SIG-M5 treated with dmso at 0.1 percent for 504 hours (cell line): Measurements from ENCODE around the gene TPM3.
"Not testable (repeated sequence)": the region's sequence is repeated elsewhere in the genome, so short reads cannot be mapped to it uniquely, and the experiment has no call there.

Experiments used
- DNase-seq: peaks from one replicate; lab custom pipeline; 2025; ENCODE audit not compliant: unreplicated experiment; lab: John Stamatoyannopoulos, UW

The TPM3 gene

DNA sequence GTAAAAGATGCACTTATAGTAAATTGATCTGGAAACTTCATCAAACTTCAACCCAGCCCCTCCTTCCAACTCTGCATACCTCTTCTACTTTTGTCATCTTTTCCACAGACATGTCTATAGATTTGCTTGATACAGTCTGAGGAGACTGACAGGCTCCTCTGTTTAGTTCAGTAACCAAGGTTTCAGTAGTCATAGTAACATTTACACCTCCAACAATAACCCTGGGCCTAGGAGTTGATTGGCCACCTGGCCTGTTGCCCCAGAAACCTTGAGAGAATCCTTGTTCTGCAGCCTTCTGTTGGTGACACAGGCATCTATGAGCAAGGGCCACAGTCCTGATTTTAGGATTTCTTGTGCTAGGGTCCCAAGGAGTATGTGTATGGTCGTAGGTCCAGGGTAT is 14.3 kb upstream of the TPM3 start, which contains the start of gene CFAP141:
Gene CFAP141, minus strand, starts transcription at position 138 of the 400 bp plus-strand sequence. Its CDS starts 26 bp downstream, at position 112.
- DNase-seq = no peak

DNA sequence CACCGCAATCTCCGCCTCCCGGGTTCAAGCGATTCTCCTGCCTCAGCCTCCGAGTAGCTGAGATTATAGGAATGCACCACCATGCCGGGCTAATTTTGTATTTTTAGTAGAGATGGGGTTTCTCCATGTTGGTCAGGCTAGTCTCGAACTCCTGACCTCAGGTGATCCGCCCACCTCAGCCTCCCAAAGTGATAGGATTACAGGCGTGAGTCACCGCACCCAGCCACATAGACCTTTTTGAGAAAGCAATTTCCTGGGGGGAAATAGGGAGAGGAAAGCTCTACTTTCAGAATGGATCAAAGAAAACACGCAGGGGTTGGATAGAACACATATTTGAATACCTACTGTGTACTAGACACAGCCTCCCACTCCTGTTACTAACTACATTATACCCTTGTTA is 13.9 kb upstream of the TPM3 start:
- DNase-seq = not testable (repeated sequence)

DNA sequence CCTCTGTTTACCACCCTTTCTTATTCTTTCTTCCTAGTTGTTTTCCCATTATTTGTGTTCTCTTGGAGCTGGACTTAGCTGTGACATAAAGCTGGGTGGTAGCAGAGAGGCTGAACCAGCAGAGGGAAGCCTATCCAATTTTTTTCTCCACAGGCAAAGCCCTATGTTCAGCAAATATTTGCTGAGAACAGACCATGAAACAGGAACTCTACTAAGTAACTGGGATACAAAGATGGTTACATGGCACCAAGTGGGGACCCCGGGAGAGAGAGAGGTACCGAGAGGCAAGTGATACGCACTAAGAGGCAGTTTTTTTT is 7.6 kb upstream of the TPM3 start:
- DNase-seq = no peak

DNA sequence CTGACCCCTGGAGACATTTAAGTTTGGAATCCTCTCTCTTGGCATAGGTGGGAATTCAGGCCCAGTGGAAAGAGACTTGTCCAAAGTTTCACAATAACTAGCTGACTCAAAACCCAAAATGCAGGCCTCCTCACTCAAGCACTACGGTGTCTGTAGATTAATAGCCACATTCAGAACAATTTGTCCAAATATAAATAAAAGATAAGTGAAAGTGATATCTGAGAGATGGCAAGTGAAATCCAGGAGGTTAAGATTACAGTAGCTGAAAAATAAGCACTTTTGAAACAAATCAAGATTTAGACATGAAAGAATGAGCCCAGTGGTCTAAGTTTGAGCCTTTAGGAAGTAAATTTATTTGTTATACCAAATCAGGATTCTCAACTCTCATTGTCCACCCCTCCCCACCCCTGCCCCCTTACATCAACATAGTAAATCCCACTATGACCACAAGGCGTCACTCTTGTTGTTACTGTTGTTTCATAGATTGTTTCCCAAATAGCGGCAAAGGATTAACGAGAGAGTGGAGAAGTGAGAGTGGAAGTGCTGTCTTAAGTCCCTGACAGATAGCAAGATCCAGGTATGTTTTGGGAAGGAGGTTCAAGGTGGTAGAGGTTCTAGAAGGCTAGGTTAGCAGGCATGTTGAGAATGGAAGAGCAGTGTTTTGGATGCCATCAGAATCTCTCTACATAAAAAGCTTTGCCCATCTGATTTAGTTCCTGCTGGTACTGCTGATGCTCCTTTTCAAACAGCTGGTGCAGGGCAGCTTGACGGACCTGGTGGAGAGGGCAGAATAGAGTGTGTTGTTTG is 7.1 kb upstream of the TPM3 start:
- peak; percentile 78 for DNase-seq

DNA sequence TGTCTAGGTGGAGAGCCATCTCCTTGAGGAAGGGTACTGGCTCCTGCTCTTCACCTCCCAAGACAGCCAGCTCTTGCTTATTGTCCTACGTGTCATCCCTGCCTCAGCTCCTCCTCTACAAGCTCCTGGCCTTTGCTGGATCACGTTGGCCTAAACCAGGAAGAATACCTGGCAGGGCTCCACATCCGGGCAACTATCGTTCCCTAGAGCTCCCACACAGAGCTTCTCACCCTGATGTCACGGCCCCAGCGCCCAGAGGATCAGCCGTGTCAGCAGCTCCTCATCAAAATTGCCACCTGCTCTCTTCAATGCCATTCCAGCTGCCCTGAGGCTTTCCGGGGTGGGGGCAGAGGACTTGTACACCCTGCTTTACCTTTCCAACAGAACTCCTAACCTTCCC is 1.9 kb upstream of the TPM3 start:
- no peak for DNase-seq

DNA sequence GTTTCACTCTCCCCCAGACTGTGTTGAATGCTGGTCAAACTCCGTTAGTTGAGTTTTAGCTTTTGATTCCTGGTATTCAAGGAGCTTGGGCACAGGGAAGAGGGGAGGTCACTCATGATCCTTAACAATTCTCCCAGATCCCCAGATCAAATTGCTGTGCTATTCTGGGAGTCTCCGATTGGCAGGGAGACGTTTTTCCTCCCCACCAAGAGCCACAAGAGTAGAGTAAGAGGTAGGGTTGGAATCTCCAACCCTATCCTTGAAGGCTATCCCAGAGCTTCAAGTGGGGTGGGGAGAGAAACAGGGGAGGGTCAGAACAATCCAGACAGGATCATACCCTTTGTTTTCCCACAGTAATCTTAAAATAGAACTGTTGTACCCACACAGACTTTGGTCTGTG is 576 bp upstream of the TPM3 start:
- no peak for DNase-seq

DNA sequence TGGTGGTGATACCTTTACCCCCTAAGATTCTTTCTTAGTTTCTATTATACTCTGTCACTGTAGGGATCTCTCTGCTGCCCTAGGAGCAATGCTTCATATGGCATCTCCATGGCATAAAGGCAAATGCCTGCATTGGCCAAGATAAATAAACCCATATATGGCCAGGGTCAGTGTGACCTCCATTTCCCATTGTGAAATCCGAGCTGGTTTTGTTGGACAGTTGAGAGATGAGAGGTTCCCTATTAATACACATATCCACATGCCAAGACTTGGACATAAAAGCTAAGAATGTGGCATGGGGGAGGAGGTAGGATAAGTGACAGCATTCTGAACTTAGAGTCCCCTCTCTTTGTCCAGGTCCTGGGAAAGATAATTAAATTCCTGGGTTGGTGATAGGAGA is 1.4 kb downstream of the TPM3 start:
- no peak for DNase-seq

DNA sequence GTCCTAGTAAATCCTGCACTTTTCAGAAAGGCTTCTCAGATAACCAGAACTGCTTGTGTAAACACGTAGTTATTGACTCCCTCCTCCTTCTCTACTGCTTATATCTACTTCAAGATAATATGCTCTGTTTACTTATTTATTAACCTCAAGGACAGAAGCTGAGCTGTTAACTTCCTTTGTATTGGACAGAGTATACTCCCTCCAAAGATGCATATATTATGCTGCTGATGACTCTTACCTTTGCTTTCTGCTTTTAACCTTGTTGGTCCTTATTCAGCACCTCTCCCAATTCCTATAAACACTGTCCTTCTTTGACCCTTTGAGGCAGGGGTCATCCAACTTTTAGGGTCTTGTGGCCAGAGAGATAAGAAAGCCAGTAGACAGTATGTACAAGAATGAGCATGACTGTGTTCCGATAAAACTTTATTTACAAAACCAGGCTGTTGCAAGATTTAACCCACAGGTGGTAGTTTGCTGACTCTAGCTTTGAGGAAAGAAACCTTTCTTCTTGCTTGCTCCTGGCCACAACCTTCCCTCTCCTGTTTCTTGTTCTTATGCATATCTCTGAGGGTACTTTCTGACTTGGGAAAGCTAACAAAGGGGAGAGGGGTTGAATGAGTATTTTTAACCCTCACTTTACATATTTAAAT is 4.9 kb downstream of the TPM3 start:
- DNase-seq = no peak

DNA sequence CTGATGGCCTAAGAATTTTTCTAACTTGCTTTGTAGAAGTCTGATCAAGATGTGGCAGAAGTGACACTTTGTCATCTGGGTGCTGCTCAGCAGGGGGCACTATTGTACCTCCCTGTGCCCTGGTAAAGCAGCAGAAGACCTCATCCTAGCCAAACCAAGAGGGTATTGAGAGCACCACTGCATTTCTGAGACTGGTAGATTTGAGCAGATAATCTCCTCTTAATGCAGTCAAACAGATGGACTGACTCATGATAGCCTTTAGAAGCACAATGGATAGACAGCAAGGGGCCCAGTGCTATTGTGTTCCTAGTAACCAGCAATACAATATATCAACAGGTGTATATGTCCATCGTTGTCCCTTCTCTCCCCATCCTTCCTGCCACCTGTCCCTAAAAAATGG is 5.7 kb downstream of the TPM3 start:
- peak; percentile 81 for DNase-seq

DNA sequence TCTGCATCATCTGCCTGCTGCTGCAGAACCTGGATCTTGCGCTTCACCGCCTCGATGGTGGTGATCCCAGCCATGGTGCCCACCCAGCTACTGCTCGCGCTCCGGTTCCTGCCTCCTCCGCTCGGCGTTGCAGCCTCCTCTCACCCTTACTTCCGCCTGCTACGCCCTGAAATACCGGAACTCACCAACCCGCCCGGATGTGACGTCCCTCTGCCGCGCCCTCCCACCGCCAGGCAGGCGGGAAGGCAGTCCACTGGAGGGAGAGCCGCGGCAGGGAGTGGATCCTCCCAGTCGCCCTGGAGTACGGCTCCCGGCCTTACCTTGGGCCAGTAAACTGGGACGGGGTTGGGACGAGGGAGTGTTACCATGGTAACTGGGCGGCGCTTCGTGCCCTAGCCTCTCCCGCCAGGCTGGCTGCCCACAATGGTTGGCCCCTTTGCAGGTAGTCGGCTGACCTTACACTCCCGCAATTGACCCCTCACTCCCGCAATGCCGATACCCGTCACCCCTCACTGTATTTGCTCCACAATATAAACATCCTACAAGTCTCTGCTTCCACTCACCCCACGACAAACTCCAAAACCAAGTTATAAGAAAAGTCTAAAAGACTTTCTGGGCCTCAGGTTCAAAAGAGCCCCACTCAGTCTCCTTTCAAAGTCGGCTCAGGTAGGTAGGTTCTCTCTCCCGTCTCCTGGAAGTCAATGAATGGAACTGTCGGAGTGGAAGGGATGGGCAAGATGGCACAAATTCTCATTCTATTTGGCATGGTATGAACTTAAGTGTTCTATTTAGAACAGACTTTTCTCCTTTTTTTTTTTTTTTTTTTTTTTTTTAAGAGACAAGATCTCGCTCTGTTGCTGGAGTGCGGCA is 8.6 kb downstream of the TPM3 start:
- peak; percentile 99 for DNase-seq

DNA sequence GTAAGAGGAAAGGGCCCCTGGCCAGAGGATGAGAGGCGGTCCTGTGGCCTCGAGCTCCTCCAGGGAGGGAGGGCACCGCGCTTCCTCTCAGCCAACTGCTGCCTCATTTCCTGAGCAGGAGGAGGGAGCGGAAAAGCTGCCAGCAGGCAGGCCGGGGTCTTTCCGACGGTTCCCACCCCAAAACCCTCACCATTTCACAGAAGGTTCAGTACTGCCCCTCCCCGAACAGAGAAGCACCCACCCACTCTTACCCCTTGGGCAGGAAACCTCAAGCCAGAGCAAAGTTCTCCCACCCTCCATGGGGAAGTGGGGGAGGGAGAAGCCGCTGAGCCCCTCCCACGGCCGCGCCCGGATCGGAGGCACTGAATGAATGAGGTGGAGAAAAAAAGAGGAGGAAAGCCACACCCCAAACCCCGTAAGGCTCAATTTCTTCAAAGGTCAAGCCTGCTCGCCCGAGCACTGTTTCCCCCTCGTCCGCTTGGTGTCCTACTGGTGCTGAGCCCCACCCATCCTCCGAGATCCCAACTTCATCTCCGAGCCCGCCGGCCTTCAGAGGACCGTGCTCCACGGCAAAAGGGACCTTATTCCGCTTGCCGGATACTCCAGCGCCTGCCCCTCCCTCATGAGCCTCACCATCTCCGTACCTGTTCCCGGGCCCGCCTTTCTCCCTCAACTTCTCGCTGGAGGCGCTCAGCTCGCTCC is 9.4 kb downstream of the TPM3 start:
- DNase-seq = peak; percentile 99

DNA sequence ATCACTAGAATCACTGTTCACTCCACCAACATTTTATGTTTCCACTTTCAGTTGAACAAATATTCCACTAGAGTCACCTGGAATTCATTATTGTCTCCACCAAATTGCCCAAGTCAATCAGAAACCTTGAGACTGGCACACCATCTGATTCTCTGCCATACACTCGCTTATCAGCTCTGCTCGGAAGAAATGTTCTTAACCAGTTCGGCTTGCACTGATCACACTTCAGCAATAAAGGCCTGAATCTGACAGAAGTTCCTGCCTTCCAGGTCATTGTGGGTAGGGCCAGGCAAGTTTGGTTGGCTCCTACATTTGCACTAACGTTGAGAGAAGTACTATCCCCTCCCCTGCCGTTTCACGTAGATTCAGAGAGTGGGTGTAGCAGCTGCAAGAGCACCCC is 10.0 kb downstream of the TPM3 start:
- no peak for DNase-seq

DNA sequence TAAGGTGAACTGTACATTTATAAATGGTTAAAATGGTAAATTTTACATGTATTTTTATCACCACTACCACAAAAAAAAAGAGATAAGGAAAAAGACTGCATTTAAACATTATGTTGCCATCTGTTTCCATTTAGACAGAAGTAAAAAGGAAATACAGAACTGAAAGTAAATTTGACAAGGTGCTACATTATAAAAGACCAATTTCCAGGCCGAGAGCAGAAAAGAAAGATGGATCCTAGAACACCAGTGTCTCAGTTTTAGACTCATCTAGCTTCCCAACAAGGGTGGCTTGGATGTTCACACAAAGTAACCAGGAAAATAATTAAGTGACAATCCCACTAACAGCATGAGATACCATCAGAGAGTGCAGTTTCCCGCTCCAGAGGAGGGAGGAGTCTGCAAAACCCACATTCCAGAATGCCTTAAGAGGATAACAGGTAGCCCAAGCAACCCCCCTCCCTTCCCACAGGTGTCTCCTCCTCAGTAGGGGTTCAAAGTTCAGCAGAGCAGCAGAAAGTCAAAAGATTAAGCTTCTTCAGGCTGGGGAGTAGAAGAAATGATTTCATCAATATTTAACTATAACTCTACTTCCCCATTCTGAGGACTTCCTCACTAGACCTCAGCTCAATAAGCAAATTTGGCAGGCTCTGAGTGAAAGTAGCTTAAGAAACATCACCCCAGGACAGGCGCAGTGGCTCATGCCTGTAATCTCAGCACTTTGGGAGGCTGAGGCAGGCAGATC is 11.8 kb downstream of the TPM3 start:
- DNase-seq = peak; percentile 96

DNA sequence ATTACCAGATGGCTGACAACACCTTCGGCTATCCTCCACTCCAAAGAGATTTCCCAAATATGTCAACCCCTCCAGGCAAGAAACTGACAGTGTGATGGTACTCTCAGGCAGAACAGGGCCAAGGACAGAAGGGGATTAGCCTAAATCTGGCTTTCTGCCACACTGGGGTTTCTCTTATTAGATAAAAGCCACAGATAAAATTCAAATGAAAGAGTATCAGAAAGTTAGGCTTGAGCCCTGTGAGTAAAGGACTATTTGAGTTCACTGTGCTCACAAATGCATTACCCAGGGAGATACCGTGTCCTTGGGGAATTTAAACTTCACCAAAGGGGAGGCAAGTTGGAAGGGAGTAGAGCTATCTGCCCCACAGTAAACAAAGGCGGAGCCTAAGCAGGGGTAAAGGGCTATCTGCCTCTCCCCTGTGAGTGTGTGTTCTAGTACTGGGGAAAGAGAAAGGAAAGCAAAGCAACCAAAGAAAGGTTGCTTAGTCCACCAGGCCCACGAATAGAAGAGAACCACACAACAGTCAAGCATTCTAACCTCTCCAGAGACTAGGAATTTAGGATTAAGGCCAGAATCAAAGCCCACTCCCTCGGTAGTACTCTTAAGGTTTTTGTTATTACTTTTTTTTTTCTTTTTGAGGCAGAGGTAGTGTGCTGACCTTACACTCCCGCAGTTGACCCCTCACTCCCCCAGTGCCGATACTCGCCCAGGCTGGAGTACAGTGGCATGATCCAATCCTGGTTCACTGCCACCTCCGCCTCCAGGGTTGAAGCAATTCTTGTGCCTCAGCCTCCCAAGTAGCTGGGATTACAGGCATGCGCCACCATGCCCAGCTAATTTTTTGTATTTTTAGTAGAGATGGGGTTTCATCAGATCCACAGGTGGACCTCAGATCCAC is 12.7 kb downstream of the TPM3 start:
- no peak for DNase-seq

DNA sequence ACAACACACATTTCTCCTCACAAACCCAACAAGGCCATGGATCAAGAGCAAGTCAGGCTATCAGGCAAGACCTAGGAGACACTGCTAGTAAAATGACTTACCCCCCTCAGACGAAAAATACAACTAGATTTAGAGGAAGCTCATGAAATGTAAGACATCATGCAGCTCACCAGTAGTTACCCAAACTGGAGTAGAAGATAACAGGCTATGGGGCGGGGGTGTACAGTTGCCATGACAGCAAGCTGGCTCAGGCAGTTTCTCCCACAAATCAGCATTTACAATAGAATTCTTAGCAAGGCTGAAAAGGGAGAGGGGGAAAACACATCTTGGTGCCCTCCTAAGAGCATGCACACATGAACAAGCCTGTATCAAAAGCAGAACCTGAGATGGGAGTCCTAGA is 13.9 kb downstream of the TPM3 start:
- DNase-seq = no peak

DNA sequence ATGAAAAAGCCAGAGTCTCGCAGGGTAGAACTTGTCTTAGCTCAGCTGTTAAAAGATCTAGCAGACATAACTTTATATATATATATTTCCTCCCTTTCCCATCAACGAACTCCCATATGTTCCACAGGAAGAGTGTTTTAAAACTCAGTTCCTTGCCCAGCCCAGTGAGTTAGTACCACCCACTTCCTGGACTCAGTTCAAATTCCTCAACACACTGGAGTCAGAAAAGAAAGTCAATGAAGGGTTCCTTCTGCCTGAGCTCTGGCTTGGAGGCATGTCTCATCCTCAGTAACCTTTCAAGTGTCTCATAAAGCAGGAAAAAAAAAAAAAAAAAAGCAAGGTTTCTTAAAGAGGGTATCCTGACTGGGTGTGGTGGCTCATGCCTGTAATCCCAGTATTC is 15.6 kb downstream of the TPM3 start:
- DNase-seq = no peak

DNA sequence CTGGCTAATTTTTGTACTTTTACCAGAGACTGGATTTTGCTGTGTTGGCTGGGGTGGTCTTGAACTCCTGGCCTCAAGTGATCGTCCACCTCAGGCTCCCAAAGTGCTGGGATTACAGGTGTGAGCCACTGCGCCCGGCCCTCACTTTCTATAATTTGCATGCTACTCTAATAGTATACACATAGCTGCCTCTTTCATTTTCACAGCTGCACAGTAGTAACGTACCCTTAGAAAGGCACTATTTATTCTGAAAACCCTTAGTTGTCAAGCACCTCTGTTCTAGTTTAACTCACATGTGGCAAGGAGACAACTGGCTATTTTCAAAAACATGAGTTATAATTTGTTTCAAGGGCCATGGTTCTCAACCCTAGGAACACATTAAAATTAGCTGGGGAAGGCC is 17.2 kb downstream of the TPM3 start:
- no peak for DNase-seq

DNA sequence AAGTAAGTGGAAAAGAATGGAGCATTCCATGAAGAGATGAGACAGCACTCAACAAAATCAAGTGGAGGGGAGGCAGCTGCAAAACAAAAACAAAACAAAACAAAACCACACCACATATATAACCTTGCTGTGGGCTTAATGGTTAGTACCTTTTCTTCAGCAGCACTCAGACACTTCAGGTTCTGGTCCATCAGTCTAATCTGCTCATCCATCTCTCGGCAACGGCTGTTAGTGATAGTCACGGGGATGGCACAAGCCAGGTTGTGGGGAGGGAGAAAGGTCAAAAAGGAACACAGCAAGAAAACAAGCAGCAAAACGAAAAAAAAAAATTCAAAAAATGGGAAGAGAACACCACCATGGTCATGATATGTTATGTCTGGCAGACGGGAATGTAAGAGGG is 20.0 kb downstream of the TPM3 start:
- DNase-seq = no peak

DNA sequence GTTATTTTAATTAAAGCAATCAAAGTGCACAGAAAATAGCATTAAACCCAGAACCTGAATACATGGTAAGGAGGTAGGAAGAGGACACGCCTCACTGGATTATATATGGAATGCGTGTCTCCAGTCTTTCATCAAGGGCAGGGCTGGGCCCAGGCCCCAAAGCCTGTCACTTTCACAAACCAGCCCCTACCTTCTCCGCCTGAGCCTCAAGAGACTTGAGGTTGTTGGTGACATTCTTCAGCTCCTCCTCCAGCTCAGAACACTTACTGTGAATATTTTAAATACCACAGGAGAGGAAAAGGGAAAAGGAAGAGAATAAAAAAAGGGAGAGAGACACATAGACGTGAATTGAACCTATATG is 20.7 kb downstream of the TPM3 start:
- no peak for DNase-seq
